ENCODE results near the gene ROR2.
"Not testable (repeated sequence)": the region's sequence is repeated elsewhere in the genome, so short reads cannot be mapped to it uniquely, and the experiment has no call there.

Gene ROR2

DNA sequence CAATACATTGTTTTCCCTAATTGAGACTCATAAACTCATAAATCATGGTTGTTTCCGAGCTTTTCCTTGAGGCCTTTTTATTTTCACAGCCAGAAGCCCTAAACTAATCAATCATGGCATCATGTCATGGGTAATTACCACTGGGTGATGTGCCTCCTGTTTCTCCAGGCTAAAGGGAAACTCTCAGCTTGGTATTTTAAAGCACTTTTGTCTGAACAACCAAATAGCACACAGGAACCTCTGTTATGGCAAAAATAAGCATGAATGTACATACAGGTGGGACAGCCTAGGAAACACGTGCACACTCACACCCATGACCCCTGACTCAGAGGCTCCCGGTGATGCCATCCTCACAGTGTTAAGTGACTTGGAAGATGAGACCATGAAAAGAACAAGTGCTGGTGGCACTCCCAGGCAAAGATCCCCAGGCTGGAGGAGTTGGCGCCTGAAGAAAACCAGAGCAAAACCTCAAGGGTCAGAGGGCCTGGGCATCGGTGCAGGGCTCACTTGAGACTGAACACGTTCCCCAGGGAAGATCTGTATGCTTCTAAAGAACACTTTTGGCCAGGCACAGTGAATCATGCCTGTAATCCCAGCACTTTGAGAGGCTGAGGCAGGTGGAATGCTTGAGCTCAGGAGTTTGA lies 154.3 kb downstream of the ROR2 start:
- no peak overlapping the region for H3K4me3 ChIP-seq (replicated peaks; ENCODE audit: low read depth, low read length)
- no peak for DNase-seq (ENCODE audit: low read depth)
- TF ChIP-seq, protein P1, sequence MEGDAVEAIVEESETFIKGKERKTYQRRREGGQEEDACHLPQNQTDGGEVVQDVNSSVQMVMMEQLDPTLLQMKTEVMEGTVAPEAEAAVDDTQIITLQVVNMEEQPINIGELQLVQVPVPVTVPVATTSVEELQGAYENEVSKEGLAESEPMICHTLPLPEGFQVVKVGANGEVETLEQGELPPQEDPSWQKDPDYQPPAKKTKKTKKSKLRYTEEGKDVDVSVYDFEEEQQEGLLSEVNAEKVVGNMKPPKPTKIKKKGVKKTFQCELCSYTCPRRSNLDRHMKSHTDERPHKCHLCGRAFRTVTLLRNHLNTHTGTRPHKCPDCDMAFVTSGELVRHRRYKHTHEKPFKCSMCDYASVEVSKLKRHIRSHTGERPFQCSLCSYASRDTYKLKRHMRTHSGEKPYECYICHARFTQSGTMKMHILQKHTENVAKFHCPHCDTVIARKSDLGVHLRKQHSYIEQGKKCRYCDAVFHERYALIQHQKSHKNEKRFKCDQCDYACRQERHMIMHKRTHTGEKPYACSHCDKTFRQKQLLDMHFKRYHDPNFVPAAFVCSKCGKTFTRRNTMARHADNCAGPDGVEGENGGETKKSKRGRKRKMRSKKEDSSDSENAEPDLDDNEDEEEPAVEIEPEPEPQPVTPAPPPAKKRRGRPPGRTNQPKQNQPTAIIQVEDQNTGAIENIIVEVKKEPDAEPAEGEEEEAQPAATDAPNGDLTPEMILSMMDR (IDR thresholded peaks at IDR 0.05; ENCODE audit: low read length, missing control alignments): no peak

GRCh38 chr9:91793371-91793770 lies 156.7 kb downstream of the ROR2 start:
- not testable (repeated sequence) for DNase-seq (ENCODE audit: low read depth); H3K4me3 ChIP-seq (replicated peaks; ENCODE audit: low read depth, low read length)

DNA sequence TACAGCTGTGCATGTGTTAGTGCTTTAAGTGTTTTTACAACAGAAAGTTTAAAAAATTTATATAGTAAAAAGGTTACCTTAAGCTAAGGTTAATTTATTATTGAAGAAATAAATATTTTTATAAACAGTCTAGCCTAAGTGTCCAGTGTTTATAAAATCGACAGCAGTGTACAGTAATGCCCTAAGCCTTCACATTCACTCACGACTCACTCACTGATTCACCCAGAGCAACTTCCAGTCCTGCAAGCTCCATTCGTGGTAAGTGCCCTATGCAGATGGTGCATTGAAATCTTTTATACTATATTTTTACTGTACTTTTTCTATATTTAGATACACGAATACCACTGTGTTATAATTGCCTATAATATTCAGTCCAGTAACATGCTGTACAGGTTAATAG lies 159.1 kb downstream of the ROR2 start:
- TF ChIP-seq, protein P1 (IDR thresholded peaks at IDR 0.05; ENCODE audit: low read length, missing control alignments): no peak
- no peak overlapping the region for H3K4me3 ChIP-seq (replicated peaks; ENCODE audit: low read depth, low read length)
- no peak for DNase-seq (ENCODE audit: low read depth)

DNA sequence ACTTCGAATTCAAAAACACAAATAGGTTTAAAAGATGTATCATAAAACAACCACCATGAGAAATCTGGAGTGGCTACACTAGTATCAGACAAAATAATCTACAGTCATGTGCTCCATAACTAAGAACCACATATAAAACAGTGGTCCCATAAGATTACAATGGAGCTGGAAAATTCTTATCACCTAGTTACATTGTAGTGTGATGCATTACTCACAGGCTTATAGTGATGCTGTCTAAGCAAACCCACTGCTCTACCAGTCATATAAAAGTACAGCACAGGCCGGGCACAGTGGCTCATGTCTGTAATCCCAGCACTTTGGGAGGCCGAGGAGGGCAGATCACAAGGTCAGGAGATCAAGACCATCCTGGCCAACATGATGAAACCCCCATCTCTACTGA lies 160.1 kb downstream of the ROR2 start:
- DNase-seq (ENCODE audit: low read depth): peak; percentile 32
- H3K4me3 ChIP-seq (replicated peaks; ENCODE audit: low read depth, low read length): no peak overlapping the region
- TF ChIP-seq, protein P1 (IDR thresholded peaks at IDR 0.05; ENCODE audit: low read length, missing control alignments): no peak

GRCh38 chr9:91787931-91788330 lies 162.1 kb downstream of the ROR2 start:
- no peak overlapping the region for H3K4me3 ChIP-seq (replicated peaks; ENCODE audit: low read depth, low read length)
- TF ChIP-seq, protein P1 (IDR thresholded peaks at IDR 0.05; ENCODE audit: low read length, missing control alignments): no peak
- DNase-seq (ENCODE audit: low read depth): no peak

DNA sequence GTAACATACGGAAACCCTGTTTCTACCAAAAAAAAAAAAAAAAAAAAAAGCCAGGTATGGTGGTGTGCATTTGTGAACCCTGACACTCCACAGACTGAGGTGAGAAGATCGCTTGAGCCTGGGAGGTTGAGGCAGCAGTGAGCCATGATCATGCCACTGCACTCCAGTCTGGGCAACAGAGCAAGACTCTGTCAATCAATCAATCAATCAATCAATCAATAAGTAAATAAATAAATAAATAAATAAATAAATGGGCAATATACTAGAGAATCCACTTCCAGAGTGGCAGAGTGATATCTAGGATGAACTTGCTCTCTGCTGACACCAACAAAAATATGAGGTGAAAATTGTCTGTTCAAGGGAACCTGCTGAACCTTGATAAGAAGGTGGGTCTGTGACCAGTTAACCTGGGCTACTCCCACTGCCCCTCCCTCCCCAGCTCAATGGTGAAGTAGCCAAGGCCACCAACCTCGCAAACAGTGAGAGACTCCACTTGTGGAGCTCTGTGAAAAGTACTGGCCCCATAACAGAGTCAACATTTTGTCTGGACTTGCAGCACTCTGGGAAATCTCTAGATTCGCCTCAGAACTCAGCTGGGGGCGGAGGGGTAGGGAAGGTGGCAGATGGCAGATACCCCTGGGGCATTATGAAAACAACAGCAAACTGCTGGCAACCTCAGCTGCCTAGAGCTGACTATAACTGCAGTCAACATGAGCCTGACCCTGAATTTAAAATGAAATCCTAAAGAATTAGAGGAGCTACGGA lies 163.7 kb downstream of the ROR2 start:
- TF ChIP-seq, protein P1 (IDR thresholded peaks at IDR 0.05; ENCODE audit: low read length, missing control alignments): no peak
- DNase-seq (ENCODE audit: low read depth): no peak
- no peak overlapping the region for H3K4me3 ChIP-seq (replicated peaks; ENCODE audit: low read depth, low read length)

DNA sequence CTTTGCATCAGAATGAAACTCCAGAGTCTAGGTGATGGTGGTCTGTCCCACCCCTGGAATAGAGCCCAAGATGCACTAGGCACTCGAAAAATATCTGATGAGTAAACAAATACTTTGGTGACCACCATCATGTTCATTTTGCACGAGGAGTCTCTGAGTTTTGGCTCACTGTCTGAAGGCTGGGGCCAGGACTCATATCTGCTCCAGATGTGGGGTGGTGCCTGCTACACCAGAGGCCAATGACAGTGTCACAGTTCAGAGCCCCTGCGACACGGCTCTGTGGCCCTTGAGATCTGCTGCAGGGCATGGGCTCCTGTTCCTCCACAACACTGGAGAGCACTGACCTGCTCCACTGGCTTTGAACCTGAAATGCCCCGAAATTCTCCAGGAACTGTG lies 164.6 kb downstream of the ROR2 start:
- DNase-seq (ENCODE audit: low read depth): no peak
- H3K4me3 ChIP-seq (replicated peaks; ENCODE audit: low read depth, low read length): no peak overlapping the region
- TF ChIP-seq, protein P1 (IDR thresholded peaks at IDR 0.05; ENCODE audit: low read length, missing control alignments): no peak

Data from fibroblast of pulmonary artery (primary cell).